ENCODE measurements around the gene TLE7.

DNA sequence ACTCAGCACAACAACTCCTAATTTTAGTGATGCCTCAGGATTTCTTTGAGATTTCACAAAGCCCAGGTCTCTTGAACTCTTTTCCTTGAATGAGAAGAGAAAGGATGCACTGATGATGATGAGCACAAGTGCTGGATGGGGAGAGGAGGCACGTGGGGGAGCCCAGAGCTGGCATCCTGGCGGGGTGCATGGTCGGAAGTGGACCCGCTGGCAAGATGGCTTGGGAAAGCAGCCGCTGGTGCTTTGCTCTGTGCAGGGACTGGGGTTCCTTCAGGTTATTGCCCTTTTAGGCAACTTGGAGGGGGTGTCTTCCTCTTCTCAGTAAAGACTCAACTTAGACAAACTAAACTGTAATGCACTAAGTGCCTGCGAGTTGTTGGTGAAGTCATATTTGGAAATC is 61.0 kb downstream of the TLE7 start:
- TF ChIP-seq POLR2A (IDR thresholded peaks at IDR 0.05; ENCODE audit: low read depth, low read length) (no peak), POLR2AphosphoS5 (IDR thresholded peaks at IDR 0.05; ENCODE audit: low read depth, low read length) (no peak), TAF1 (IDR thresholded peaks at IDR 0.05; ENCODE audit: low read depth, low read length) (no peak), PAX5 (IDR thresholded peaks at IDR 0.05; ENCODE audit: insufficient read depth, low read length, severe bottlenecking) (no peak)
